GM12864 (cell line): ENCODE results near the gene TP53RK.

Experiments
- DNase-seq: peaks from one replicate; pipeline ENCODE4 v3.0.0-alpha.2; 2011; ENCODE audit warnings: low read depth
- H3K4me3 ChIP-seq: 2 replicates; pipeline ENCODE4 v1.5.1; 2011; ENCODE audit warnings: mild to moderate bottlenecking, low read depth, low read length, control low read depth
- TF ChIP-seq, protein P1 (sequence below): IDR thresholded peaks from 2 replicates; pipeline ENCODE4 v1.5.1; 2011; ENCODE audit warnings: low read depth, mild to moderate bottlenecking, moderate library complexity, low read length, control low read depth, inconsistent platforms; ENCODE audit errors: missing control alignments

TP53RK gene

DNA sequence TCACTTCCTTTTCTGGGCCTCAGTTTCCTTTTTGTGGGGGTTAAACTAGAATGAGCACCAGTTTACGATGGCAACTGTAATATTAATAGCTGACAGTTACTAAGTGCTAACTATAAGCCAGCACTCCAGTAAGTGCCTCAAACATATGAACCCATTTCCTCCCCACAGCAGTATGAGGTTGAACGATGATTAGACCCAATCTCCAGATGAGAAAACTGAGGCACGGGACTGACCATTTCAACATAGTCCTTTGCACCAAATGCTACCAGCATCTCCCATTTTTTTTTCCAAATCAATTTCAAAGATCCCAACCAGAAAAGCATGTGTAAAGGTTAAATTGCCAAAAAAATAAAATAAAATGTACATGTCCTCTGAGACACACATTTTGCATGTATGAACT lies 45.1 kb downstream of the TP53RK start:
- TF ChIP-seq, protein P1, sequence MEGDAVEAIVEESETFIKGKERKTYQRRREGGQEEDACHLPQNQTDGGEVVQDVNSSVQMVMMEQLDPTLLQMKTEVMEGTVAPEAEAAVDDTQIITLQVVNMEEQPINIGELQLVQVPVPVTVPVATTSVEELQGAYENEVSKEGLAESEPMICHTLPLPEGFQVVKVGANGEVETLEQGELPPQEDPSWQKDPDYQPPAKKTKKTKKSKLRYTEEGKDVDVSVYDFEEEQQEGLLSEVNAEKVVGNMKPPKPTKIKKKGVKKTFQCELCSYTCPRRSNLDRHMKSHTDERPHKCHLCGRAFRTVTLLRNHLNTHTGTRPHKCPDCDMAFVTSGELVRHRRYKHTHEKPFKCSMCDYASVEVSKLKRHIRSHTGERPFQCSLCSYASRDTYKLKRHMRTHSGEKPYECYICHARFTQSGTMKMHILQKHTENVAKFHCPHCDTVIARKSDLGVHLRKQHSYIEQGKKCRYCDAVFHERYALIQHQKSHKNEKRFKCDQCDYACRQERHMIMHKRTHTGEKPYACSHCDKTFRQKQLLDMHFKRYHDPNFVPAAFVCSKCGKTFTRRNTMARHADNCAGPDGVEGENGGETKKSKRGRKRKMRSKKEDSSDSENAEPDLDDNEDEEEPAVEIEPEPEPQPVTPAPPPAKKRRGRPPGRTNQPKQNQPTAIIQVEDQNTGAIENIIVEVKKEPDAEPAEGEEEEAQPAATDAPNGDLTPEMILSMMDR = no peak
- no peak for DNase-seq
- H3K4me3 ChIP-seq = no peak overlapping the region

DNA sequence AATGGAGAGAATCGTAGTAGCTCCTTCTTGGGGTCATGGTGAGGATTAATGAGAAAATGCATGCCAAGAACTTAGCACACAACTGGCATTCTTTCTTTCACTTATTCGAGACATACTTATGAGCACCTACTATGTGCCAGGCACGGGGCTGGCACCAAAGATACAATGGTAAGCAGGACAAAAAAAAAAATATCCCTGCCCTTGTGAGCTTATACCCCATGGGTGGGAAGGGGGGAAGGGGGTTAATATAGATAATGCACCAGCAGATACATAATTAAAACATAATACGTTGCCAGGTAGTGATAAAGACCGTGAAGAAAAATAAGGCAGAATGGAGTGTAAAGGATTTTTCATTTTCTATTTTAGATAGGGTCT lies 46.3 kb downstream of the TP53RK start:
- no peak for DNase-seq
- TF ChIP-seq, protein P1 = no peak
- no peak overlapping the region for H3K4me3 ChIP-seq

DNA sequence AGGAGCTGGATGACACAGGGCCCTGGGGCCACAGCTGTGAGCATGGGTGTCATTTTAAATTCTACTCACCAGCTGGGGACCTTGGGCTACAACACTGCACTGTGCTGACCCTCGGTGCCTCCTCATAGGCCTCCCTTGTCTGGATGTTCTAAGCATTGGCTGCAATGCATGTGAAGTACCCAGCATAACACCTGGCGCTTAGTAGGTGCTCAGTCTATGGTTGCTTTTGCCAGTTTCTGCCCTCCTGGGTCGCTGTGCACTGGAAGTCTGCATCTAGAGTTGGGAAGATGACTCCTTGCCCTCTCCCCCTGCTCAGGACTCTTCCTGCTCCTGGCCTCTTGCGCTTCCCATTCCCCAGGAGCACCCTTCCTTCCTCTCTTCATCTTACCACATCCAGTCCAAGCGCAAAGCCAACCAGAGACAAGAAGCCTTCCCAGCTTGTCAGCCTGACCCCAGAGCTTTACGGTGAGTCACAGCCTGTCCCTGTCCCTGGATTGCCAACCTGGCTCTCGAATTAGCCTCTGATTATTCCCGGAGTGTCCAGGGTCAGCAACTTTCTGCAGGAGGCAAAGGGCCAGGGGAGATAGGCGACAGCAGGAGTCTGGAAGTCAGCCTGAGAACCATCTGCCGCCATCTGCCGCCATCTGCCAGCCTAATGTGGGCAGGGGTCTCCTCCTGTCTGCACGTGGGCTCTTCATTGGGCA lies 46.8 kb downstream of the TP53RK start:
- no peak for DNase-seq
- no peak overlapping the region for H3K4me3 ChIP-seq
- TF ChIP-seq, protein P1 = no peak

DNA sequence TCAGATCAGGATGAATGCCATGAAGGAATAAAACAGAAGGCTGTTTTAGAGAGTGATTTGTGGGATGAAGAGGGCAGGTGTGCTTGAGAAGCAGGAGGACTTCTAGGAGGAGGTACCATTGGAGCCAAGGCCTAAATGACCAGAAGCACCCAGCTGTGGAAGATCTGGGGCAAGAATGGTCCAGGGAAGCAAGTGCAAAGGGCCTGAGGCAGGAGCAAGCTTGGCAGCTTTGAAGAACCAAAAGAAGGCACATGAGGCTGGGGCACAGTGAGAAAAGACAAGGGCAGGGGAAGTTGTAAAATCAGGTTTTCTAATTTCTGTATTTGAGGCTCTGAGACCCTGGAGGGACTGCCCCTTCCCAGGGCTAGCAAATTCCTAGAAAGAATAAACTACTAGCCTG lies 47.8 kb downstream of the TP53RK start:
- H3K4me3 ChIP-seq = no peak overlapping the region
- no peak for DNase-seq
- TF ChIP-seq, protein P1 = no peak

DNA sequence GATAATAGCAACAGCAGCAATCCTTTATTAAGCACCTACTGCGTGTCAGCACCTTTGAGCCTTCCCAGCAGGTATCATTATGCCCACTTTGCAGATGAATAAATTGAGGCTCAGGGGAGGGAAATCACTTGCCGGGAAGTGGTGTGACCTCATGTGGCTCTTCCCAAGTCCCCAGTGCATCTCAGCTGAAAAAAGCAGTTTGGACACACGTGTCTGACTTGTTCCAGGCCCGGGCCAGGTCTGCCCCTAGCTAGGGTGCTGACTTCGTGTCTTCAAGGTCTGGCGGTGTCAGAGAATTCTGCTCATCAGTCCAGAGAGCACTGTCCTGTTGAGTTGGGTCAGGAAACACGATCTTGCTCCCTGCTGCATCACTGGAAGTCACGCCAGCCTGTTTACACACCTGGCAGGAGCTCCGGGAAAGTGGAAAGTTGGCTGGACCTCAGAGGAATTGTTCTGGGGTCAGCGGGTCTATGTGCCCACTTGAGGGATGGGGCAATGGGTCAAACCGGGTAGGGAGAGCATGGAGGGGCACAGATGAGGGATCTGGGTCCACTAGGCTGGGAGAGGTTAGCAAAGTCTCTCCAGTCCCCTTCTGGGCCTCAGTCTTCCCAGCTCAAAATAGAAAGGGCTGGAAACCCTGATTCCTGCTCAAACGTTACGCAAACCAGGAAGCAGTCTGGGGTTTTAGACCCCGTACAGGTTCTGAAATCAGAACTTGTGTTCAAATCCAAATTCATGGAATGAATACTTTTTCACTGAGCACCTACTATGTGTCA lies 48.5 kb downstream of the TP53RK start:
- no peak for DNase-seq
- no peak overlapping the region for H3K4me3 ChIP-seq
- TF ChIP-seq, protein P1 = no peak

DNA sequence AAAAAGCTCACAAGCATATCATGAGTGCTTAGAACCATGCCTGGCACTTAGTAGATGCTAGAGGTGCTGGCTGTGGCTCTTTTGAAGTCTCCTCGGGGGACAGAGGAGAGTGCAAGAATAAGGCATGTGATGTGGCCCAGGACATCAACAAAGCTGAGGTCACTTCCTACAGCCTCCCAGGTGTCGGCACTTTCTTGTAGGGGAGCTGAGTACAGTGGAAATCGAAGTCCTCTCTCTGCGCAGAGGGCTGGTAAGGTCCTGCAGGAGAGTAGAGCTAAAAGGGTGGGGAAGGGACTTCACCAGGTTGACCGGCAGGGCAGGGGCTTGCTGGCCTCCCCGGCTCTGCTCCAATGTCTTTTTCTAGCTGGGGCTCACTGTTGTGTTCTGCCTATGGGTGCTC lies 49.2 kb downstream of the TP53RK start:
- TF ChIP-seq, protein P1 = no peak
- no peak overlapping the region for H3K4me3 ChIP-seq
- DNase-seq = no peak
